Inflammatory macrophage treated with lipopolysaccharide for 1 hour (primary cell): ENCODE measurements around the gene GAK.
"Not testable (repeated sequence)": the region's sequence is repeated elsewhere in the genome, so short reads cannot be mapped to it uniquely, and the experiment has no call there.

Experiments
- DNase-seq, 2 donors: peaks; one replicate each; pipeline ENCODE4 v3.0.0-alpha.2; 2020 to 2022

The GAK gene

GRCh38 chr4:951594-952468 is 19.7 kb upstream of the GAK start:
- no peak for DNase-seq

DNA sequence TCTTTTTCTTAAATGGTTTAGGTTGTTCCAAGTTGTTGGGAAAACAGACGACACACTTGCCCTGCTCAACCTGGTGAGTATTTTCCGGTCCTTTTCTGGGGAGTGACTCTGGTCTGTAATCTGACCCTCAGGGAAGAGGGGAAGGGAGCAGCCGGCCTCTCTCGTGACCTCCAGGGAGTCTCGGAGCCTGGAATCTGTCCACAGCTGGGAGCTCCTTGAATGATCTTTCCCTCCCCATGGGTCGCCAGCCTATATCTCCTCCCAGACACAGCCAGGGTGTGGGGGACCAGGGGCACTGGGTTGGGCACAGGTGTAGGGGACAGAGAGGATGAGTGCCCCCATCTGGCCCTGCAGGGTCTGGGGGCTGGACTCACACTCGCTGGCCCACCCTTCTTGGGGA is 19.1 kb upstream of the GAK start:
- no peak for DNase-seq

GRCh38 chr4:950136-951020 is 18.3 kb upstream of the GAK start:
- DNase-seq: no peak

GRCh38 chr4:949656-950055 is 17.5 kb upstream of the GAK start:
- no peak for DNase-seq

DNA sequence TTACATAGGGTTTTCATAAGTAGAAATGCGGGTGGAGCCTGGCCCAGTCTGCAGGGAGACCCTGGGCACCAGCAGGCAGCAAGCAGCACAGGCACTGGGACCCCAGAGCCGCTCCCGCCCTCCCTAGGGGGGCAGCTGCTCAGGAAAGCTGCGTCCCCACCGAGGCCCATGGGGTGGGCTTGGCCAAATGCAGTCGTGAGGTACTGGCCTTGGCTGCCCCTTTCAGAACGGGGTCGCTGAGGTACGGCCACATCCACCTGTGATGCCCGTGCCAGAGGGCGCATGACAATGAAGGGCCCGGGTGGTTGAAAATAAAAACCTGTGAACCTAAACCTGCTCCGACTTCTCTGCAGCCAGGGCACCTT is 16.8 kb upstream of the GAK start:
- DNase-seq: no peak

DNA sequence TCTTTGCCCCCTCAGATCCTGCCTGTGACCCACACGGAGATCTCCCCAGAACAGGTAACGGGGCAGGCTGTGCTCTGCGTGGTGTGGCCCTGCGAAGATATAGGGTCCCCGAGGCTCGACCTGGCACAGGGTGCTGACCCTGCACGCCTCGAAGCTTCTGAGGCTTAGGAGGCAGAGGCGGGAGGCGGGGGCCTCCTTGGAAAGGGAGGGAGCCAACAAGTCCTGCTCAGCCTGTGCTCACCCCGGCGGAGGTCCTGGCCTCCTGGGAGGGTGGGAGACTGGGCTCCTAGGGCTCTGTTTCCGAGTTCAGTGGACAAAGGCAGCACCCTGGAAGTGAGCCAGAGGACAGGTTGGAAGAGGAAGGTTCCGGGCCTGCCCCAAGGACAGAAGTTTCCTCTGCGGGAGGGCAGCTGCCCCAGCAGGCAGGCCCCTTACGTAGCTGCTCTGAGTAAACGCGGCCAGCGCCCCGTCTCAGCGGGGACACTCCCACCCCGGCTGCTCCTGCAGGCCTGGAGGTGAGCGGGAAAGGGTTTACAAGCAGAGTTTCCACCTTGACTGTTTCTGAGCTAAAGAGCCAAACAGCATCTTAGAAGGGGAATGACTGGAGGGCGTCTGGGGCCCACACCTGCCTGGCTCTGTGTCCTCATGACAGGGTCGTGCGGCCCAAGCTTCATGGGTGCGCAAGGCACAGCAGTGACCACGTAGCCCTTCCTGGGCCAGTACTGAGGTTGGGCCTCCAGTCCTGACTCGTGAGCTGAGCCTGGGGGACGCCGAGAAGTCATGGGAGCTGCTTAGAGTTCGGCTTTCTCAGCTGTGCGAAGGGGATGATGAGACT is 16.2 kb upstream of the GAK start:
- DNase-seq: no peak

DNA sequence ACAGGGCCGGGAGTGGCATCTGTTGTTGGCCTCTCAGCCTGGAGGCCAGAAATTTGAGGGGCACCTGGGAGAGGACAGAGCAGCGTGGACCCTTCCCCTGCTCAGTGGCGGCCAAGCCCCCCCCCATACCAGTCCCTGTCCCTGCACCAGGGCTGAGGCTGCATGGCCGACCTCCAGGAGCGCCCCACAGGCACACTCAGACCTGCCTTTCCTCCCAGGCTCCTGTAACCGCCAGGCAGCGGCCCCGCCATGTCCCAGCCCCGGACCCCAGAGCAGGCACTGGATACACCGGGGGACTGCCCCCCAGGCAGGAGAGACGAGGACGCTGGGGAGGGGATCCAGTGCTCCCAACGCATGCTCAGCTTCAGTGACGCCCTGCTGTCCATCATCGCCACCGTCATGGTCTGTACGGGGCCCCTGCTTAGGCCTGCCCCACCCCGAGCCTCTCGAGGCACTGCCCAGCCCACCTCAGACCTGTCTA is 15.4 kb upstream of the GAK start:
- no peak for DNase-seq

DNA sequence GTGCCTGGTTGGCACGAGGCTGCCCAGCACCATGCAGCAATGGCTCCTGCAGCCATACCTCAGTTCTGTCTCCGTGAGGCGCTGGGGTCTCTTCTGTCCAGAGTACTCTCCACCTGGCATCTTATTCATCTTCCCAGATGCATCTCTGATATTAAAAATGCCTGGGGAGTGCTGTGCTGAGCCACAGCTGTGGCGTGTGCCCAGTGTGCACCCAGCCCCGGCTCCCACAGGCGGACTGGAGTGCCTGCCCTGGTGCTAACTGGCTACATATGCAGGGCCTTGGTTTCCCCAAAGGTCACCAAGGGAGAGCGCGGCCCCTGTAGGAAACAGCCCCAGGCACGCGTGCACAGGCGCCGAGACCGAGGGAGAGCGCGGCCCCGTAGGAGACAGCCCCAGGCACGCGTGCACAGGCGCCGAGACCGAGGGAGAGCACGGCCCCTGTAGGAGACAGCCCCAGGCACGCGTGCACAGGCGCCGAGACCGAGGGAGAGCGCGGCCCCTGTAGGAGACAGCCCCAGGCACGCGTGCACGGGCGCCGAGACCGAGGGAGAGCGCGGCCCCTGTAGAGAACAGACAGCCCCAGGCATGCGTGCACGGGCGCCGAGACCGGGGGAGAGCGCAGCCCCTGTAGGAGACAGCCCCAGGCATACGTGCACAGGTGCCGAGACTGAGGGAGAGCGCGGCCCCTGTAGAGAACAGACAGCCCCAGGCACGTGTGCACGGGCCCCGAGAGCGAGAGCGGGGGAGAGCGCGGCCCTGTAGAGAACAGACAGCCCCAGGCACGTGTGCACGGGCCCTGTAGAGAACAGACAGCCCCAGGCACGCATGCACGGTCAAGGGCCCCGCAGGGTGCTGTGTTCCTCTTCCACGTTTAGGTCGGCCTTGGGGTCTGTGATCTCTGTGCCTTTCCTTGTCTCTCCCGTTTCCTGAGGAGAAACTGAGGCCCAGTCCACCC is 14.7 kb upstream of the GAK start:
- no peak for DNase-seq

DNA sequence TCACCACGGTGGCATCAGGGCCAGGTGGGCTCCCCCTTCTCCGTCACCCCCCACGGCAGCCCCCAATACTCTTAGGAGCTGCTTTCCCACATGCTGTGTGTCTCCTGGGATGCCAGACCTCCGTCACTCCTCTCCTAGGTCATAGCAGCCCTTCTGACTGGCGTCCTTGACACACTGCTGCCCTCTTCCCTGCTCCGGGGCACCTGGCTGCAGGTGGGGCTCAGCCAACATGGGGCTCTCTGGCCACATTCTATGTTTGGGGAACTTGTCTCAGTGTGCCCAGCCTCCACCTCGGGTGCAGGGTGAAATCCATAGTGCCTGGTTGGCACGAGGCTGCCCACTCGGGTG is 14.0 kb upstream of the GAK start:
- no peak for DNase-seq

DNA sequence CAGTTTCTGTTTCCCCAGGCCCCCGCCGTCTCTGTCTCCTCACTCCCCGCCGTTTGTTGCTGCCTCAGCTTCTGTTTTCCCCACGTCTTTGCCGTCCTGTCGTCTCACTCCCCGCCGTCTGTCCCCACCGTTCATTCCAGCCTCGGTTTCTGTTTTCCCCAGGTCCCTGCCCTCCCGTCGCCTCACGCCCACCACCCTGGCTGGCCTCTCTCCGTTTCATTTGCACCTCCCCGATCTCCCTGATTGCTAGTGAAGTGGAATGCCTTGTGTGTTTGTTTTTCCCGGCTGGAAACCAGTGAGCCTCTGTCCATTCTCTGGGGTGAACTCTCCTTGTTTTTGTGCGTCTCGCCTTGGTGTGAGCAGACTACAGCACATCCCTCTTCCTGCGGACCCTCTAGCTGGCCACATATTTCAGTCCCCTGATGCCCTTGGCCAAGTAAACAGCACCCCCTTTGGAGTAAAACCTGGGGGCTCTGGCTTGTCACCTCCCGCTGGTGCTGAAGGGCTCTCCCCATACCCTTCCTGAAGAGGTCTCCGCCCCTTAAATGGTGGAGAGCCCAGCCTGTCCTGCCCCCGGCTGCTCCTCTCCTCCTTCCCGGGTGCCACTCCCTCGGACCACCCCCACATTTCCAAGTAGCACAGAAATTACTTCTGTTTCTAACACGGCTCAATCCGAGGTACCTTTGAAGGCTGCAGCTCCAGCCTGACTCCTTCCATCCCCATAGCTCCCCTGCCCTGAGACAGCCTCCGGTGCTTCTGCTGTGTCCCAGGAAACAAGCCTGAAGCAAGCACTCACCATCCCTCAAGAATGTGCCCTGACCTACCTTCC is 13.4 kb upstream of the GAK start:
- no peak for DNase-seq

DNA sequence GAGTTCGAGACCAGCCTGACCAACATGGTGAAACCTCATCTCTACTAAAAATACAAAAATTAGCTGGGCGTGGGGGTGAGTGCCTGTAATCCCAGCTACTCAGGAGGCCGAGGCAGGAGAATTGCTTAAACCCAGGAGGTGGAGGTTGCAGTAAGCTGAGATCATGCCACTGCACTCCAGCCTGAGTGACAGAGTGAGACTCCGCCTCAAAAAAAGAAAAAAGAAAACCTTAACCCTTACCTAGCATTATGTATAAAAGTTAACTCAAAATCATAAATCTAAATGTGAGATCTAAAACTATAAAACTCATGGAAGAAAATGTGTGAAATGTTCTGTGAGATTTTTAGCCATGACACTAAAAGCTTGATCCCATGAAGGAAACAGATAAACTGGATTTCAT is 7.4 kb upstream of the GAK start:
- DNase-seq: not testable (repeated sequence)

GRCh38 chr4:932713-933070 is 576 bp upstream of the GAK start:
- DNase-seq: no peak

- DNase-seq: peak; percentile 22 to 43
Observed at GRCh38 chr4:931194-931959, 739 bp downstream of the GAK start.

DNA sequence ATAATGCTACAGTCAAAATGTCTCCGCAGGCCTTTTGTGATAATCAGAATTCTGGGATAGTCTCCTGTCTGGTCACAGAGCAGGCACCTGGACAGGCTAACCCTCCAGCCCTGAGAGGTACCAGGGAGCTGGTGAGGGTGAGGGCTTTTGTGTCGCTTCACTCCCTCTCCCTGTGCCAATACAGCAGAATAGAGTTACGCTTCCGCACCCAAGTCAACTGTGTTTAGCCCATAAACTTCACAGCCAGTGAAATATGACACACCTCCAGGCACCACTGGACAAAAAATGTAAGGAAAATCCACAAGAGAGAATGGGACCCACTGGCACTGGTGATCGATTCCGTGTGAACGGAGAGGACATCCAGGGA is 1.3 kb downstream of the GAK start:
- DNase-seq: no peak

- peak; percentile 64 to 73 for DNase-seq
Observed at GRCh38 chr4:930028-930551, 2.0 kb downstream of the GAK start.

GRCh38 chr4:929096-929765 is 2.9 kb downstream of the GAK start:
- DNase-seq: no peak

- not testable (repeated sequence) for DNase-seq
Observed at GRCh38 chr4:927566-927965, 4.5 kb downstream of the GAK start.

DNA sequence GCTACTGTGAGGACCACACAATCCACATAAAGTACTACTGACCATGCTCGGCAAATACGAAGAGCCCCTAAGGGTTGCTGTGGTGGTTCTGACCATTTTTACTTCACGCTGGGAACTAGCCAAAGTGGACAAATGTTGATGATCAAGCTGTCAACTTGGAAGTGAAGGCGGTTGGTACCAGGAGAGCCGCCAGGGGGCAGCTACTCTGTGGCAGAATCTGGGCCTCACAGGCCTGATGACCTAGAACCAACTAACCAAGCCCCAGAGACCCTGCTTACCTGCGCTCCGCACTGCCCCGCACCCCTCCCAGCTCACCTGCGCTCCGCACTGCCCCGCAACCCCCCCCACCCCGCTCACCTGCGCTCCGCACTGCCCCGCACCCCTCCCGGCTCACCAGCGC is 5.6 kb downstream of the GAK start:
- no peak for DNase-seq

DNA sequence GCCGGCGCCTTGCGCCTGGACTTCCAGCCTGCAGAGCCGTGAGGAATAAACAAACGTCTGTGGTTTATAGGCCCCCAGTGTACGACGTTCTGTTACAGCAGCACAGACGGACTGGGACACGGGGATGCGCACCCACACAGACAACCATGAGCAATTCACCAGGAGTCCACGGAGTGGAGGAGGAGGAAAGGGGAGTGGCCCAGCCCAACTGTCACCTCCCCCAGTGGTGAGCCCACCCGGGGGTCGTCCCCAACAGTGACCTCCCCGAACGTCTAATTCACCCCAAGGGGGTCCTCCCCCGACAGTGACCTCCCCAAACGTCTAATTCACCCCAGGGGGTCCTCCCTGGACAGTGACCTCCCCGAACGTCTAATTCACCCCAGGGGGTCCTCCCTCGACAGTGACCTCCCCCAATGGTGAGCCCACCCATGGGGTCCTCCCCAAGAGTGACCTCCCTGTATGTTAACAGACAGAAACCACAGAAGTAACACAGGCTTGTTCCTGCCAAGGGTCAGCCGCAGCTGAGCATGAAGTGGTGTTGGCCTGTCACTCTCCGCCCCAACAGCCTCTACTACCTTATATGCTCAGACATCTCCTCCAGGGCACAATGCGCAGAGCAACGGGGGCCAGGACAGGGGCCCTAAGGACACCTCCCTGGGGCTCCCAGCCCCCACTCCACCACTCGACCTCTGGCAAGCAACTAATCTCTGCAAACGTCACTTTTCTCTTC is 6.2 kb downstream of the GAK start:
- no peak for DNase-seq
